HepG2 (cell line): Measurements from ENCODE around the gene MSI2. TPM values are rescaled to one million over a fixed set of nuclear protein-coding genes. Genes with fewer than 3 reads are reported as not detected.
A peak's percentile ranks its signal among the peaks of the same experiment; 100 is the strongest.

Experiments used
- BCL6 ChIP-seq: IDR thresholded peaks from 2 replicates; pipeline ENCODE4 v1.6.1; 2016; ENCODE audit warnings: missing genetic modification reagents, missing compliant biosample characterization
- ELF3 ChIP-seq: IDR thresholded peaks from 2 replicates; pipeline ENCODE4 v1.6.1; 2016; ENCODE audit warnings: missing genetic modification reagents, missing compliant biosample characterization
- FOXA3 ChIP-seq: IDR thresholded peaks from 2 replicates; pipeline ENCODE4 v1.6.1; 2016; ENCODE audit warnings: missing genetic modification reagents, missing compliant biosample characterization
- HDAC2 ChIP-seq: sonication (generic); formaldehyde crosslinking; IDR thresholded peaks from 2 replicates; pipeline ENCODE4 v1.4.0; 2020; ENCODE audit warnings: missing genetic modification reagents
- HMG20A ChIP-seq: IDR thresholded peaks from 2 replicates; pipeline ENCODE4 v1.6.1; 2016; ENCODE audit warnings: borderline replicate concordance
- HOXA7 ChIP-seq: sonication (generic); formaldehyde crosslinking; IDR thresholded peaks from 2 replicates; pipeline ENCODE4 v1.8.1; 2022; ENCODE audit warnings: mild to moderate bottlenecking, missing genetic modification reagents, moderate library complexity
- JARID2 ChIP-seq: sonication (generic); formaldehyde crosslinking; IDR thresholded peaks from 2 replicates; pipeline ENCODE4 v1.8.1; 2023; ENCODE audit warnings: missing genetic modification reagents, inconsistent platforms; ENCODE audit not compliant: insufficient replicate concordance
- KAT8 ChIP-seq: IDR thresholded peaks from 2 replicates; pipeline ENCODE4 v1.6.1; 2016; ENCODE audit warnings: missing genetic modification reagents, missing compliant biosample characterization
- KMT2B ChIP-seq: IDR thresholded peaks from 2 replicates; pipeline ENCODE4 v1.6.1; 2016; ENCODE audit warnings: missing genetic modification reagents, missing compliant biosample characterization
- LBX2 ChIP-seq: sonication (generic); formaldehyde crosslinking; IDR thresholded peaks from 2 replicates; pipeline ENCODE4 v1.5.0; 2020; ENCODE audit warnings: missing genetic modification reagents, mild to moderate bottlenecking, borderline replicate concordance
- MIER2 ChIP-seq: IDR thresholded peaks from 2 replicates; pipeline ENCODE4 v1.6.1; 2016; ENCODE audit warnings: missing biosample characterization, missing genetic modification reagents
- MLX ChIP-seq: IDR thresholded peaks from 2 replicates; pipeline ENCODE4 v1.6.1; 2016
- NR2C2 ChIP-seq: sonication (generic); formaldehyde crosslinking; IDR thresholded peaks from 2 replicates; pipeline ENCODE4 v1.4.0; 2020; ENCODE audit warnings: missing genetic modification reagents, mild to moderate bottlenecking, moderate library complexity, borderline replicate concordance
- POLR2A ChIP-seq, 2 experiments: IDR thresholded peaks; 2 replicates each; pipeline ENCODE4 v1.6.1; 2011; ENCODE audit warnings: low read depth in 2 of 2, low read length in 2 of 2, mild to moderate bottlenecking in 1 of 2, moderate library complexity in 1 of 2; ENCODE audit not compliant: insufficient read depth in 1 of 2
- RFX3 ChIP-seq: IDR thresholded peaks from 2 replicates; pipeline ENCODE4 v1.6.1; 2016; ENCODE audit warnings: missing biosample characterization, missing genetic modification reagents
- SIX4 ChIP-seq: sonication (generic); formaldehyde crosslinking; IDR thresholded peaks from 2 replicates; pipeline ENCODE4 v1.4.0; 2020; ENCODE audit warnings: missing genetic modification reagents
- SOX5 ChIP-seq: IDR thresholded peaks from 2 replicates; pipeline ENCODE4 v1.6.1; 2016; ENCODE audit warnings: borderline replicate concordance
- ZBTB7B ChIP-seq: sonication (generic); formaldehyde crosslinking; IDR thresholded peaks from 2 replicates; pipeline ENCODE4 v1.4.0; 2020; ENCODE audit warnings: missing genetic modification reagents
- ZNF468 ChIP-seq: sonication (generic); formaldehyde crosslinking; IDR thresholded peaks from 2 replicates; pipeline ENCODE4 v1.8.0; 2022; ENCODE audit warnings: mild to moderate bottlenecking, moderate library complexity, missing genetic modification reagents
- ZNF775 ChIP-seq: sonication (generic); formaldehyde crosslinking; IDR thresholded peaks from 2 replicates; pipeline ENCODE4 v1.4.0; 2020; ENCODE audit warnings: missing genetic modification reagents, mild to moderate bottlenecking, moderate library complexity, borderline replicate concordance
- ZNF878 ChIP-seq: sonication (generic); formaldehyde crosslinking; IDR thresholded peaks from 2 replicates; pipeline ENCODE4 v1.8.1; 2023; ENCODE audit warnings: mild to moderate bottlenecking, missing genetic modification reagents, moderate library complexity
- polyA plus RNA-seq, 8 experiments: library from polyadenylated mRNA; depleted of rRNA in 3 of 8; stranded (reverse) in 7 of 8; unstranded in 1 of 8; fragments of >200 nt; fragmentation: Illumina TruSeq in 4 of 8; extraction: Trizol in 4 of 8; gene quantifications; 2 replicates each; pipeline versions ENCODE4 v1.2.1 to v1.2.3, GENCODE V29; 2011 to 2016; ENCODE audit warnings: low read depth in 4 of 8, missing spikeins in 1 of 8, mixed read lengths in 1 of 8; ENCODE audit not compliant: insufficient read depth in 1 of 8
- total RNA-seq, 5 experiments: library from RNA; depleted of rRNA; stranded (reverse); fragments of >200 nt; fragmentation: Illumina TruSeq; extraction: Trizol; gene quantifications; 2 replicates each; pipeline ENCODE4 v1.2.3, GENCODE V29; 2016; ENCODE audit warnings: low read depth in 1 of 5
- TF ChIP-seq, protein P1 (sequence below): sonication (generic); formaldehyde crosslinking; IDR thresholded peaks from 2 replicates; pipeline ENCODE4 v1.4.0; 2020; ENCODE audit warnings: missing genetic modification reagents
- TF ChIP-seq, protein P2 (sequence below), 2 experiments: sonication (generic) in 1 of 2; formaldehyde crosslinking in 1 of 2; IDR thresholded peaks; 2 replicates each; pipeline versions ENCODE4 v1.4.0 to v1.6.1; 2018 to 2020; ENCODE audit warnings: missing genetic modification reagents in 2 of 2, borderline replicate concordance in 1 of 2, low read depth in 1 of 2, mild to moderate bottlenecking in 1 of 2, missing biosample characterization in 1 of 2
- TF ChIP-seq, protein P3 (sequence below): sonication (generic); formaldehyde crosslinking; conservative IDR thresholded peaks from 2 replicates; pipeline ENCODE4 v1.8.0; 2022; ENCODE audit warnings: mild to moderate bottlenecking, moderate library complexity, missing genetic modification reagents

Gene MSI2
- total and polyA plus RNA-seq, 2 of the 13 experiments (the other 11 are each of a cell fraction or from before 2014, with no cell fraction given): 77.5 to 78.4 TPM

GRCh38 chr17:57408071-57408811 lies 151.9 kb downstream of the MSI2 start (continued):
- TF ChIP-seq KAT8: peak; percentile 43; the same call in 1 of the 2 replicates
- TF ChIP-seq NR2C2 (CRISPR knock-in tag): peak; percentile 12; the same call in 1 of the 2 replicates
- TF ChIP-seq, protein P1, sequence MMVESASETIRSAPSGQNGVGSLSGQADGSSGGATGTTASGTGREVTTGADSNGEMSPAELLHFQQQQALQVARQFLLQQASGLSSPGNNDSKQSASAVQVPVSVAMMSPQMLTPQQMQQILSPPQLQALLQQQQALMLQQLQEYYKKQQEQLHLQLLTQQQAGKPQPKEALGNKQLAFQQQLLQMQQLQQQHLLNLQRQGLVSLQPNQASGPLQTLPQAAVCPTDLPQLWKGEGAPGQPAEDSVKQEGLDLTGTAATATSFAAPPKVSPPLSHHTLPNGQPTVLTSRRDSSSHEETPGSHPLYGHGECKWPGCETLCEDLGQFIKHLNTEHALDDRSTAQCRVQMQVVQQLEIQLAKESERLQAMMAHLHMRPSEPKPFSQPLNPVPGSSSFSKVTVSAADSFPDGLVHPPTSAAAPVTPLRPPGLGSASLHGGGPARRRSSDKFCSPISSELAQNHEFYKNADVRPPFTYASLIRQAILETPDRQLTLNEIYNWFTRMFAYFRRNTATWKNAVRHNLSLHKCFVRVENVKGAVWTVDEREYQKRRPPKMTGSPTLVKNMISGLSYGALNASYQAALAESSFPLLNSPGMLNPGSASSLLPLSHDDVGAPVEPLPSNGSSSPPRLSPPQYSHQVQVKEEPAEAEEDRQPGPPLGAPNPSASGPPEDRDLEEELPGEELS (CRISPR knock-in tag): peak; percentile 50; the same call in 1 of the 2 replicates
- TF ChIP-seq HOXA7 (CRISPR knock-in tag): no peak
- TF ChIP-seq ZNF468: no peak
- TF ChIP-seq MIER2 (CRISPR knock-in tag): peak; percentile 51; the same call in 1 of the 2 replicates
- peak; percentile 37; the same call in 1 of the 2 replicates for TF ChIP-seq HMG20A (CRISPR knock-in tag)
- peak; percentile 34; the same call in 1 of the 2 replicates for TF ChIP-seq MLX
- peak; percentile 56; the same call in 1 of the 2 replicates for TF ChIP-seq BCL6
- TF ChIP-seq ZBTB7B: peak; percentile 72; the same call in 1 of the 2 replicates
- peak in 1 of 2 experiments; percentile 39; a peak in 1 of 4 replicates for TF ChIP-seq POLR2A (IDR thresholded peaks at IDR 0.05; ENCODE audit: insufficient read depth in 1 of 2, low read depth in 2 of 2, low read length in 2 of 2)
- peak; percentile 80 for TF ChIP-seq HDAC2
- 0 out of 2 replicates have a peak, but pooled peaks have one; percentile 8 for TF ChIP-seq RFX3 (CRISPR knock-in tag)
- no peak for TF ChIP-seq ZNF775
- peak; percentile 63; the same call in 1 of the 2 replicates for TF ChIP-seq ZNF878 (CRISPR knock-in tag)
- TF ChIP-seq JARID2: no peak
- TF ChIP-seq SOX5 (CRISPR knock-in tag): peak; percentile 70; the same call in 1 of the 2 replicates
- TF ChIP-seq LBX2 (CRISPR knock-in tag): no peak
- TF ChIP-seq FOXA3: peak; percentile 82
- TF ChIP-seq, protein P2, sequence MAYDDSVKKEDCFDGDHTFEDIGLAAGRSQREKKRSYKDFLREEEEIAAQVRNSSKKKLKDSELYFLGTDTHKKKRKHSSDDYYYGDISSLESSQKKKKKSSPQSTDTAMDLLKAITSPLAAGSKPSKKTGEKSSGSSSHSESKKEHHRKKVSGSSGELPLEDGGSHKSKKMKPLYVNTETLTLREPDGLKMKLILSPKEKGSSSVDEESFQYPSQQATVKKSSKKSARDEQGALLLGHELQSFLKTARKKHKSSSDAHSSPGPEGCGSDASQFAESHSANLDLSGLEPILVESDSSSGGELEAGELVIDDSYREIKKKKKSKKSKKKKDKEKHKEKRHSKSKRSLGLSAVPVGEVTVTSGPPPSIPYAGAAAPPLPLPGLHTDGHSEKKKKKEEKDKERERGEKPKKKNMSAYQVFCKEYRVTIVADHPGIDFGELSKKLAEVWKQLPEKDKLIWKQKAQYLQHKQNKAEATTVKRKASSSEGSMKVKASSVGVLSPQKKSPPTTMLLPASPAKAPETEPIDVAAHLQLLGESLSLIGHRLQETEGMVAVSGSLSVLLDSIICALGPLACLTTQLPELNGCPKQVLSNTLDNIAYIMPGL (CRISPR knock-in tag; IDR thresholded peaks at IDR 0.05; ENCODE audit: borderline replicate concordance in 1 of 2, low read depth in 1 of 2): 0 out of 4 replicates have a peak, but pooled peaks of 1 of the 2 experiments have one; percentile 44
- peak; percentile 99 for TF ChIP-seq ELF3 (CRISPR knock-in tag)
- peak; percentile 30; the same call in 1 of the 2 replicates for TF ChIP-seq SIX4
- TF ChIP-seq, protein P3, sequence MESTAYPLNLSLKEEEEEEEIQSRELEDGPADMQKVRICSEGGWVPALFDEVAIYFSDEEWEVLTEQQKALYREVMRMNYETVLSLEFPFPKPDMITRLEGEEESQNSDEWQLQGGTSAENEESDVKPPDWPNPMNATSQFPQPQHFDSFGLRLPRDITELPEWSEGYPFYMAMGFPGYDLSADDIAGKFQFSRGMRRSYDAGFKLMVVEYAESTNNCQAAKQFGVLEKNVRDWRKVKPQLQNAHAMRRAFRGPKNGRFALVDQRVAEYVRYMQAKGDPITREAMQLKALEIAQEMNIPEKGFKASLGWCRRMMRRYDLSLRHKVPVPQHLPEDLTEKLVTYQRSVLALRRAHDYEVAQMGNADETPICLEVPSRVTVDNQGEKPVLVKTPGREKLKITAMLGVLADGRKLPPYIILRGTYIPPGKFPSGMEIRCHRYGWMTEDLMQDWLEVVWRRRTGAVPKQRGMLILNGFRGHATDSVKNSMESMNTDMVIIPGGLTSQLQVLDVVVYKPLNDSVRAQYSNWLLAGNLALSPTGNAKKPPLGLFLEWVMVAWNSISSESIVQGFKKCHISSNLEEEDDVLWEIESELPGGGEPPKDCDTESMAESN (CRISPR knock-in tag): 0 out of 2 replicates have a peak, but pooled peaks have one; percentile 25
- no peak for TF ChIP-seq KMT2B (CRISPR knock-in tag)
